NCI-H2196 (cell line): ENCODE results near the gene PRKAA2.

Source experiments
- DNase-seq: peaks from one replicate; lab custom pipeline; 2025; ENCODE audit not compliant: unreplicated experiment; lab: John Stamatoyannopoulos, UW

Gene PRKAA2

DNA sequence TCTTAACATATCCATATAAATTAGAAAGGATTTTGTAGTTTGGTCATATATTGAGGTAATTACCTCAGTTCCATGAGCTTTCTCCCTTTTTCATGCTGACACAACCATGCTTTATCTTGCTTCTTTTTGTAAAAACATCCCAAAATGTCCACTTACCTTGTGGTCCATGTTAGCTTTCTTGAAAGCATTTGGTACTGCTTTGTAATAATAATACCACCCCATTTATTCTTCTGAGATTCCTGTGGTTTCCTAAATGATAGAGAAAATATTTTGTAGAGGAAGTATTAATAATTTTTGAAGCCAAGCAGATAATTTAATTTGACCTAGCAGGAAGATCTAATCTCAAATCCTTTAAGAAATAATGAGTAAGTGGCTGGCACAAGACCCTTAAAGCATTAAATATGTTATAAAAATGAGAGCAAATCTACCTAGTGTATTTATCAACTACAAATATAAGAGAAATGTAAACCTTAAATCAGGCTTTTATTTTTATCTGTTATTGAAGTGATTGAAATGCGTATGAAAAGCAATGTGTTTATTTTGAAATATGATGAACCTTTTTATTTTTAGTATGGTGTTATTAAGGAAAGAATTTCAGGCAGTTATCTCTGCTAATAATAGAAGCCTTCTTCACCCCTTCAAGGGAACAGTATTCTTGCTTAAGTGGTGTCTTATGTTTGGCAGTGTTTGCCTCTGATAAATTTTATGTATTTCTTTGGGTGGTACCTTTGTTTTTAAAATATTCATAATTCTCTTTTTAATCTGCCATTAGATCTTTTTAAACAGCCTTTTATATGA is 9.2 kb downstream of the PRKAA2 start:
- no peak for DNase-seq

DNA sequence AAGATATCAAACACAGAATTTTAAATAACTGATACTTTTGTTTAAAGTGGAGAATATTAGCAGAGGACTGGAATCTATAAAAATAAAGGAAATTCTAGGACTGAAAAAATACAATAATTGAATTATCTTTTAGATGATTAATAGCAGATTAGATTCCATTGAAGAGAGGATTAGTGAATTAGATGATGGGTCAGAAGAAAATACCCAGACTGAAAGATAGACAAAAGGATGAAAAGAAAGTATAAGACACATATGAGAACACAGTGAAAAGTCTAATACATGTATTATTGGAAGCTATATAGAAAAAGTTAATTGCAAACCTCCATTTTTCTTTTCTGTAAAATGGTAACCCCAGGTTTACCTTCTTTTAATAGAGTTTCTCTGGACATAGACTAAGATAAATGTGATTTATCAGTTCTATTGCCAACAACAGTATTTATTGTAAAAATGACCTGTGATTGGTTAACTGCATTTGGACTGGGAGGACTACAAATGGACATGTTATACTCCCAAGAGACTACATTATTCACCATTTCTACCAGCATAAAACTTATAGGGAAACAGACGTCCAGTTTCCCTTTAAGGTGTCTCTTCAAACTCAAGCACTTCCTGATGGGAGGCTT is 11.0 kb downstream of the PRKAA2 start:
- DNase-seq = no peak

DNA sequence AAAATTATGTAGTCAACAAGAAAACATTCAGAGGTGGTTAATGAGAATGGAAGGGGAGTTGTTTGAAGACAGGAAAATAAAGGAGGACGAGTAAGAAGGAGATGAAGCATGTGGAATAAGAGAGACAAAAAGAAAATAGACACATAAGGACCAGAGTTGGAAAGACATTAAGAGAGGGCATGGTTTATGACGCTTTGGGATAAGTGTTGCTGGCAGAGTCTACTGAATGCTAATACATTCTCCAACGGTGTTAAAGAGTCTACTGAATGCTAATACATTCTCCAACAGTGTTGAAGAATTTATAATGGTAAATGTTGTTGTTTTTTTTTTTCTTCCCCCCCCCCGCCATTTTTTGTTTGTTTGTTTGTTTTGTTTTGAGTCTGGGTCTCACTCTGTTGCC is 13.1 kb downstream of the PRKAA2 start:
- no peak for DNase-seq

DNA sequence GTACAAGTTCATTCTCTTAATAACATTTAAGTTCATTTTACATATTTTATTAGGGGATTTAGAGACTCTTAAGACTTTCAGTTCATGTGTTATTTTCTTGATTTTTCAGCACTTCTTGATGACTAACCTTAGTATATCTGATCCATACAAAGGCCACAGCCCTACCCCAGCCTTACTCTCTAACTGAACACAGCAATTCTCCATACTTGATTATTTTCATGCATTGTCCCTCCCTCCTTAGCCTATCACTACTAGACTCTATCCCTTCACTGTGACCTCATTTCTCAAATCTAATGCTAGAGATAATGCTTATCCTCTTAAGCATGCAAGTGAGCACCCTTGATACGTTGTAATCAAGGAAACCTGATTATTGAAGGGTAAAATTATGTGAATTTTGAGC is 15.2 kb downstream of the PRKAA2 start:
- no peak for DNase-seq

GRCh38 chr1:56663846-56664245 is 18.7 kb downstream of the PRKAA2 start:
- no peak for DNase-seq

DNA sequence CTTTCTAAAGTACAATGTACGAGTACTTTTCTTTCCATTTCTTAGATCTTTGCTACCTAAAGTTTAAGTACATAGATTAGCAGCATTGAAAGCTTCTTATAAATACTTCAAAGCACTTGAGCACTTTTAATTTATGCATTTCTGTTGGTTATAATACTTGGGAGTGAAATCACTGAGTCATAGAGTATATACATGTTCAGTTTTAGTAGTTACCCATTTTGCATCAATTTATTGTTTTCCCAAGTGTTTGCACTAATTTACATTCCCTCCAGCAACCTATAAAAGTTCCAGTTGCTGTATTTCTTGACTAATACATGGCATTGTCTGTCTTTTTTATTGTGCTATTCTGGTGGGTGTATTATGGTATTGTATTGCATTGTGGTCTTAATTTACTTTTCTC is 20.3 kb downstream of the PRKAA2 start:
- DNase-seq = no peak

DNA sequence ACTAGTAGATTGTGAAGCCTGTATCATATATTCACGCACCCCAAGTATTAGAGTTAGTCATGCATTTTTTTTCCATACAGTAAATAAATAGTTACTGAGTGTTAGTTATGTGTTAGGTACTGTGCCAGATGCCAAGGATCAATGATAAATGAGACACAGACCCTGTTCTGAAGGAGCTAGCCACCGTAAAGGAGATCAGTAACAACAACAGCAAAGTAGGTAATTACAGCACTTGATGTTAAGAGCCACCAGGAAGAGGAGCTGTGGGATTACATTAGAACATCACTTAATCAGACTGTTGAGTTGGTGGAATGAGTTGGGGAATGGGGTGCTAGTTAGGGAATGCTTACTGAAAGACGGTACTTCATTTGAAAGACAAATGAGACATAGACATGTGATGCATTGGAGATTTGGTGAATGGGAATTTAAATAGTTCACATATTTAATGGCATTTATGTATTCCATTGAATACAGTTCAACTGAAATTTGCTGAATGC is 21.0 kb downstream of the PRKAA2 start:
- no peak for DNase-seq

GRCh38 chr1:56670350-56670749 is 25.2 kb downstream of the PRKAA2 start:
- DNase-seq = no peak

DNA sequence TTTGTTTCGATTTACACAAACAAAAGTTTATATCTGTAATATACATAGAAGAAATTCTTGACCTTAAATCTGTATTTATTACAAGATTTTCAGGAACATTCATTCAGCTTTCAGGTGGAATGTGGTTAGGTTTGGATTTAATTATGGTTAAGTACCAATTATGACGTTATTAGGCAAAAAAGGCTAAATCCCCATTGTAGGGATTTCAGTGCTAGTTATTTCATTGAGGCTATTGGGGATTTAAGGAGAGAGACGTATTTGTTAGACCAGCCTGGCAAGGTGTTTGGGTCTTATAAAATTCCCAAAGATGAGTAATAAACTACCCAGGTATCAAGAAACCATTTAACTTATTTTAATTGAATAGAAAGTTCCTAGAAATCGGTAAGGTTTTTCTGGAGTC is 26.0 kb downstream of the PRKAA2 start:
- no peak for DNase-seq

GRCh38 chr1:56671542-56671941 is 26.4 kb downstream of the PRKAA2 start:
- no peak for DNase-seq

DNA sequence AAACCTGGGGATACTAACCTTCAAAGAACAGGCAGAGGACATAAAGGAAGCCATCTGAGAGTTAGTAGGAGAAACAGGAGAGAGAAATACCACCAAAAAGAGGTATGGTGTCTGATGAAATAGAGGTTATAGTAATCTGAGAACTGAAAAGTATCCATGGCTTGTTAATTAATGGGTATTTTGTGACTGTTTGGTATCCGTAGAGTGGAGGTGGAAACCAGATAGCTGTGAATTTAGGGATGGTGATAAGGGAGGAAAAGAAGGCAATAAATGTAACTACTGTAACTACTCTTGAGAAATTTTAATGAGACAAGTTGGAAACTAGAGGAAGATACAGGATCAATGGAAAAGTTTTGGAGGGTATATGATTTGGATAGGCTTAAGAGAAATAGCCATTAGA is 27.5 kb downstream of the PRKAA2 start:
- no peak for DNase-seq

DNA sequence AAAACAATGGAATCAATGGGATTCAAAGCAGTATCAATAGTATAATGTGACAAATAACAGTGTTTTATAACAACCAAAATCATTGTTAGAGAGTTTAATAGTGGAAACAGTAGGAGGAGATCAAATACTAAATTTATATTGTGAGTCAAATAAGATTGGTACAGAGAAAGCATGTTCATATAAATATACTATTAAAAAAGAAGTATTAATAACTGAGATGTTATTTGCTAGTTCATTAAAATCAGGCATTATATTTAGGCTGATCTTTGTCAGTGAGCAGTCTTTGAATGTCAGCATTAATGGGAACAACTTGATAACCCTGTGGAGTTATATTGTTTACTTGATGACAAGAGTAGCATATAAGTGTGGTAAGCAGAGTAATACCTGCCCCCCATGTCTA is 30.6 kb downstream of the PRKAA2 start:
- DNase-seq = no peak

GRCh38 chr1:56676571-56677035 is 31.5 kb downstream of the PRKAA2 start:
- peak; percentile 6 for DNase-seq

GRCh38 chr1:56683569-56683968 is 38.5 kb downstream of the PRKAA2 start:
- DNase-seq = no peak

- no peak for DNase-seq
Observed at GRCh38 chr1:56686169-56686568, 41.1 kb downstream of the PRKAA2 start.

GRCh38 chr1:56688522-56689026 is 43.5 kb downstream of the PRKAA2 start:
- DNase-seq = peak; percentile 29

DNA sequence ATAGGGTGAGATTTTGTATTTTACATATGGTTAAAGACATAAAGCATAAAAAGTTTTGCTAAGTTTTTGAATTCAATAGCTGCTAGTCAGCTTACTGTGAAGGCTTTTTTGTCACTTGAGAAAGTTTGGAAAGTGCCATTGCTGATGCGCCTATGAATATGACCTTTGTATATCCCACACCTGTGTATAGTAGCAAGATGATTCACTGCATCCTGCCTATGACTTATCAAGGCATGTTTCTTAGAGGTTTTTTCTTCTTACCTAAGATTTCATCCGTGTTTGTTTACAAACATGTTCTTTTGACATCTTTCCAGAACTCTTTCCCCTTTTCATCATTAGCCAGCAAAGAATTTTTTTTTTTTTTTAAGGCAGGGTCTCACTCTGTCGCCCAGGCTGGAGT is 51.5 kb downstream of the PRKAA2 start:
- no peak for DNase-seq

DNA sequence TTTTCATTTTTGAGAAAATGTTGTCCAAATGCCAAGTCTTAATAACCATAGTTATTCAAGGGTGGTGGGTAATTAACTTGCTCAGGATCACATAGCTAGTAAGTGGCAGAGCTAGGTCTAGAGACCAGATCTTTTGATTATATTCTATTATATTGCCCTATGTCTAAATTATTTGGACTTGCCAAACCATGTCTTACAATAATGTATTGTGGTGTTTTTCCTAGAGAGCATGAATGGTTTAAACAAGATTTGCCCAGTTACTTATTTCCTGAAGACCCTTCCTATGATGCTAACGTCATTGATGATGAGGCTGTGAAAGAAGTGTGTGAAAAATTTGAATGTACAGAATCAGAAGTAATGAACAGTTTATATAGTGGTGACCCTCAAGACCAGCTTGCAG is 58.6 kb downstream of the PRKAA2 start:
- DNase-seq = no peak

- no peak for DNase-seq
Observed at GRCh38 chr1:56707379-56707778, 62.3 kb downstream of the PRKAA2 start.

GRCh38 chr1:56709269-56709880 is 64.3 kb downstream of the PRKAA2 start:
- peak; percentile 64 for DNase-seq

- no peak for DNase-seq
Observed at GRCh38 chr1:56709995-56710394, 64.9 kb downstream of the PRKAA2 start.

- DNase-seq = no peak
Observed at GRCh38 chr1:56710646-56711045, 65.5 kb downstream of the PRKAA2 start.
